H1 (cell line): ENCODE measurements around the gene HOXC11. TPM values are rescaled to one million over a fixed set of nuclear protein-coding genes. Genes with fewer than 3 reads are reported as not detected.
A peak's percentile ranks its signal among the peaks of the same experiment; 100 is the strongest.

Experiments used
- CTCF ChIA-PET: fragments of 300-600 bp; sonication (Branson Sonifier 250); formaldehyde crosslinking; loops from one replicate; lab custom pipeline; 2021; ENCODE audit not compliant: partially characterized antibody; lab: Charles Lee
- POLR2A ChIA-PET: fragments of 300-600 bp; sonication (Branson Sonifier 250); formaldehyde crosslinking; loops from one replicate; lab custom pipeline; 2021; ENCODE audit warnings: inconsistent platforms; ENCODE audit not compliant: partially characterized antibody; lab: Charles Lee
- DNase-seq, 2 experiments: peaks; one replicate each; pipeline versions ENCODE4 v3.0.0 to v3.0.0-alpha.2; 2010 to 2022; ENCODE audit warnings: low spot score in 2 of 2, low read depth in 1 of 2, mixed read lengths in 1 of 2
- FAIRE-seq: peaks from 2 replicates; lab custom pipeline; 2011; peaks lifted over from hg19 to GRCh38; lab: Jason Lieb, UNC
- H2AFZ ChIP-seq: 2 replicates; pipeline ENCODE4 v1.8.1; 2012; ENCODE audit warnings: low read length, inconsistent platforms
- H2AK5ac ChIP-seq: 2 replicates; pipeline ENCODE4 v1.6.1; 2013; ENCODE audit warnings: low read depth, low read length
- H2BK120ac ChIP-seq: replicated peaks from 2 replicates; pipeline ENCODE3; 2013; ENCODE audit warnings: low read depth, low read length, inconsistent platforms
- H2BK12ac ChIP-seq: 2 replicates; pipeline ENCODE4 v1.6.1; 2013; ENCODE audit warnings: low read depth, low read length
- H2BK15ac ChIP-seq: 2 replicates; pipeline ENCODE4 v1.6.1; 2013; ENCODE audit warnings: low read length
- H2BK20ac ChIP-seq: 2 replicates; pipeline ENCODE4 v1.6.1; 2013; ENCODE audit warnings: low read length
- H2BK5ac ChIP-seq: 2 replicates; pipeline ENCODE4 v1.6.1; 2013; ENCODE audit warnings: low read depth, low read length
- H3K14ac ChIP-seq: 2 replicates; pipeline ENCODE4 v1.6.1; 2013; ENCODE audit warnings: inconsistent platforms; ENCODE audit not compliant: insufficient read length
- H3K18ac ChIP-seq: 2 replicates; pipeline ENCODE4 v1.6.1; 2013; ENCODE audit warnings: low read length; ENCODE audit errors: extremely low read depth
- H3K23ac ChIP-seq: 2 replicates; pipeline ENCODE4 v1.6.1; 2013; ENCODE audit warnings: inconsistent platforms; ENCODE audit not compliant: insufficient read length
- H3K23me2 ChIP-seq: 2 replicates; pipeline ENCODE4 v1.6.1; 2013; ENCODE audit warnings: low read depth, low read length
- H3K27ac ChIP-seq: 2 replicates; pipeline ENCODE4 v1.6.1; 2011; ENCODE audit warnings: low read depth, low read length, inconsistent platforms
- H3K27me3 ChIP-seq, 4 experiments: replicated peaks in 1 of 4; 1 replicate in 1 of 4; 2 replicates in 3 of 4; pipeline versions ENCODE4 v1.6.1 to v1.8.1; 2011 to 2013; ENCODE audit warnings: low read length in 3 of 4, mild to moderate bottlenecking in 3 of 4, inconsistent platforms in 2 of 4, mixed read lengths in 2 of 4, moderate library complexity in 1 of 4; ENCODE audit not compliant: control insufficient read depth in 3 of 4, insufficient read depth in 3 of 4; ENCODE audit errors: extremely low read depth in 1 of 4
- H3K36me3 ChIP-seq, 4 experiments: 2 replicates each; pipeline versions ENCODE4 v1.6.1 to v1.8.1; 2011 to 2013; ENCODE audit warnings: mild to moderate bottlenecking in 4 of 4, low read length in 3 of 4, moderate library complexity in 2 of 4, control low read depth in 1 of 4, inconsistent platforms in 1 of 4; ENCODE audit not compliant: insufficient read depth in 4 of 4, control insufficient read depth in 2 of 4
- H3K4ac ChIP-seq: replicated peaks from 2 replicates; pipeline ENCODE3; 2013; ENCODE audit warnings: low read length, low read depth, mixed read lengths, inconsistent platforms; ENCODE audit not compliant: insufficient read length
- H3K4me1 ChIP-seq, 4 experiments: replicated peaks in 1 of 4; 1 replicate in 1 of 4; 2 replicates in 3 of 4; pipeline versions ENCODE4 v1.6.1 to v1.8.1; 2011 to 2013; ENCODE audit warnings: low read length in 3 of 4, inconsistent platforms in 2 of 4, mixed read lengths in 1 of 4; ENCODE audit not compliant: insufficient read depth in 4 of 4, control insufficient read depth in 3 of 4
- H3K4me2 ChIP-seq, 2 experiments: 2 replicates each; pipeline versions ENCODE4 v1.6.1 to v1.8.1; 2011 to 2013; ENCODE audit warnings: low read depth in 2 of 2, low read length in 2 of 2, control low read depth in 1 of 2, inconsistent platforms in 1 of 2, mild to moderate bottlenecking in 1 of 2; ENCODE audit not compliant: insufficient read depth in 1 of 2
- H3K4me3 ChIP-seq, 4 experiments: fragments of 200-600, 300-600 bp in 1 of 4; sonication (generic), shearing (Covaris generic), sonication (Bioruptor Twin) in 1 of 4; 2 replicates each; pipeline versions ENCODE4 v1.5.1 to v1.8.1; 2011 to 2016; ENCODE audit warnings: low read length in 4 of 4, low read depth in 3 of 4, control low read depth in 2 of 4, inconsistent platforms in 2 of 4, mild to moderate bottlenecking in 2 of 4, mixed read lengths in 1 of 4, moderate library complexity in 1 of 4; ENCODE audit not compliant: insufficient read depth in 2 of 4; ENCODE audit errors: extremely low read depth in 1 of 4
- H3K56ac ChIP-seq: replicated peaks from 2 replicates; pipeline ENCODE3; 2013; ENCODE audit warnings: low read depth, mild to moderate bottlenecking, mixed read lengths, low read length, inconsistent platforms; ENCODE audit not compliant: insufficient read length
- H3K79me1 ChIP-seq: 2 replicates; pipeline ENCODE4 v1.6.1; 2013; ENCODE audit warnings: low read depth, low read length, control low read depth
- H3K79me2 ChIP-seq, 2 experiments: 2 replicates each; pipeline versions ENCODE4 v1.6.1 to v1.8.1; 2012 to 2013; ENCODE audit warnings: low read length in 2 of 2, mild to moderate bottlenecking in 2 of 2, inconsistent platforms in 1 of 2; ENCODE audit not compliant: insufficient read depth in 2 of 2, control insufficient read depth in 1 of 2
- H3K9ac ChIP-seq, 4 experiments: replicated peaks in 1 of 4; 1 replicate in 1 of 4; 2 replicates in 3 of 4; pipeline versions ENCODE4 v1.6.1 to v1.8.1; 2011 to 2013; ENCODE audit warnings: low read depth in 3 of 4, low read length in 3 of 4, control low read depth in 2 of 4, mild to moderate bottlenecking in 2 of 4, moderate library complexity in 2 of 4, inconsistent platforms in 1 of 4; ENCODE audit errors: extremely low read depth in 1 of 4
- H3K9me3 ChIP-seq, 2 experiments: 2 replicates each; pipeline versions ENCODE4 v1.6.1 to v1.8.1; 2012 to 2013; ENCODE audit warnings: mild to moderate bottlenecking in 2 of 2, moderate library complexity in 2 of 2, control low read depth in 1 of 2, inconsistent platforms in 1 of 2, low read depth in 1 of 2, low read length in 1 of 2, mixed read lengths in 1 of 2; ENCODE audit not compliant: insufficient read depth in 2 of 2
- H4K20me1 ChIP-seq, 2 experiments: replicated peaks in 1 of 2; 2 replicates each; pipeline versions ENCODE3 to v1.8.1; 2011 to 2013; ENCODE audit warnings: inconsistent platforms in 2 of 2, low read length in 2 of 2, mild to moderate bottlenecking in 1 of 2; ENCODE audit not compliant: insufficient read depth in 2 of 2, control insufficient read depth in 1 of 2
- H4K5ac ChIP-seq: 2 replicates; pipeline ENCODE4 v1.6.1; 2013; ENCODE audit warnings: low read length, low read depth, mixed read lengths, inconsistent platforms; ENCODE audit not compliant: insufficient read length
- H4K8ac ChIP-seq: 2 replicates; pipeline ENCODE4 v1.8.0; 2013; ENCODE audit warnings: mild to moderate bottlenecking, moderate library complexity, low read length, inconsistent platforms; ENCODE audit not compliant: insufficient read depth; ENCODE audit errors: extremely low read depth
- H4K91ac ChIP-seq: replicated peaks from 2 replicates; pipeline ENCODE3; 2013; ENCODE audit warnings: low read length, mixed read lengths, inconsistent platforms; ENCODE audit not compliant: insufficient read length
- ASH2L ChIP-seq: fragments of 200-600, 300-600 bp; sonication (generic); IDR thresholded peaks from one replicate; pipeline ENCODE4 v1.7.1; 2017; ENCODE audit warnings: low read length
- BCL11A ChIP-seq, 2 experiments: IDR thresholded peaks; one replicate each; pipeline ENCODE4 v1.6.1; 2011; ENCODE audit warnings: low read depth in 2 of 2, low read length in 2 of 2, mild to moderate bottlenecking in 2 of 2
- BRCA1 ChIP-seq: IDR thresholded peaks from 2 replicates; pipeline ENCODE4 v1.6.1; 2012; ENCODE audit warnings: low read depth, low read length, improper control_type of control experiment
- E2F6 ChIP-seq: IDR thresholded peaks from 2 replicates; pipeline ENCODE4 v1.6.1; 2012; ENCODE audit warnings: inconsistent platforms
- JUN ChIP-seq: IDR thresholded peaks from 2 replicates; pipeline ENCODE4 v1.6.1; 2011; ENCODE audit warnings: low read depth, mild to moderate bottlenecking, improper control_type of control experiment, low read length
- NANOG ChIP-seq: IDR thresholded peaks from 2 replicates; pipeline ENCODE4 v1.6.1; 2011; ENCODE audit warnings: low read length, low read depth, mild to moderate bottlenecking, inconsistent platforms; ENCODE audit not compliant: insufficient read depth, poor library complexity, severe bottlenecking
- POU5F1 ChIP-seq: IDR thresholded peaks from 2 replicates; pipeline ENCODE4 v1.6.1; 2011; ENCODE audit warnings: low read depth, mild to moderate bottlenecking, low read length, moderate library complexity
- RAD21 ChIP-seq, 2 experiments: IDR thresholded peaks in 1 of 2; conservative IDR thresholded peaks in 1 of 2; 2 replicates each; pipeline ENCODE4 v1.6.1; 2011; ENCODE audit warnings: low read depth in 2 of 2, low read length in 2 of 2, improper control_type of control experiment in 1 of 2, inconsistent platforms in 1 of 2, mild to moderate bottlenecking in 1 of 2, moderate library complexity in 1 of 2
- RFX5 ChIP-seq: IDR thresholded peaks from 2 replicates; pipeline ENCODE4 v1.6.1; 2011; ENCODE audit warnings: low read depth, low read length, improper control_type of control experiment, borderline replicate concordance
- SUZ12 ChIP-seq: fragments of 200-600 bp; sonication (generic); IDR thresholded peaks from 2 replicates; pipeline ENCODE4 v1.6.1; 2012; ENCODE audit warnings: mild to moderate bottlenecking, inconsistent platforms, low read length, moderate library complexity, mixed read lengths
- WGBS, 2 experiments: shearing (Covaris generic) in 1 of 2; methylation state at CpG; one replicate each; pipeline versions ENCODE4 v1.1.6 to v1.1.7; 2013 to 2015; ENCODE audit warnings: low lambda C conversion rate in 2 of 2, mixed read lengths in 2 of 2, inconsistent platforms in 1 of 2, low coverage in 1 of 2, missing lambda C conversion rate in 1 of 2; ENCODE audit not compliant: insufficient replicate concordance in 2 of 2, insufficient coverage in 1 of 2, insufficient read length in 1 of 2; ENCODE audit errors: extremely low coverage in 1 of 2, missing lambda C conversion rate in 1 of 2; 5-methylcytosine and 5-hydroxymethylcytosine counted together
- polyA plus RNA-seq, 7 experiments: library from polyadenylated mRNA; depleted of rRNA in 3 of 7; stranded (reverse) in 5 of 7; unstranded in 2 of 7; fragments of >200 nt in 5 of 7; fragments of 200-250 nt in 2 of 7; gene quantifications; 1 replicate in 5 of 7; 2 replicates in 1 of 7; 4 replicates in 1 of 7; pipeline versions ENCODE4 v1.2.1 to v1.2.3, GENCODE V29; 2011 to 2013; ENCODE audit warnings: missing spikeins in 2 of 7, mixed read lengths in 2 of 7
- total RNA-seq: library from RNA; stranded (reverse); fragmentation: NEBNext Ultra II Directional; extraction: Animal tissue kit (Norgen Biotek cat#: 25700); gene quantifications from 2 replicates; pipeline ENCODE4 v1.2.1, GENCODE V29; 2021

The HOXC11 gene
- total and polyA plus RNA-seq, 2 of the 8 experiments (the other 6 are each of a cell fraction or from before 2014, with no cell fraction given), result not detected

- H3K14ac ChIP-seq, result no peak overlapping the region
- H2BK20ac ChIP-seq, result no peak overlapping the region
- H4K8ac ChIP-seq, result no peak overlapping the region
- H2AK5ac ChIP-seq, result no peak overlapping the region
- CTCF ChIA-PET, result interaction anchor here (0.7 to 5.6 kb wide), 8 partner anchors 11 to 246 kb away, joined by 3 to 40 read pairs (median 6); partner anchors contain the start of gene HOXC10
- no peak overlapping the region for H2BK5ac ChIP-seq
- peaks cover 25 to 41% of the 10 kb centered on the region in 2 experiments for H4K20me1 ChIP-seq
- no peaks in the 10 kb centered on the region for H3K79me2 ChIP-seq
- no peak overlapping the region for H2BK120ac ChIP-seq
- H3K9ac ChIP-seq, result no peak overlapping the region
- H3K56ac ChIP-seq, result no peak overlapping the region
- H3K23me2 ChIP-seq, result no peaks in the 10 kb centered on the region
- 8% methylated on average over 34 of the region's 34 CpGs; no CpG with 5 or more reads in 1 of the 2 experiments for WGBS, 2 experiments
- peak in 1 of 2 experiments; percentile 61 for DNase-seq
- H4K91ac ChIP-seq, result no peak overlapping the region
- peak overlapping the region; percentile 1; the same call in 1 of the 2 replicates for H3K18ac ChIP-seq
- H3K27ac ChIP-seq, result no peak overlapping the region
- no peak overlapping the region for H3K23ac ChIP-seq
- H3K27me3 ChIP-seq, result peaks cover 98 to 100% (median 100%) of the 10 kb centered on the region in 4 experiments
- POLR2A ChIA-PET, result interaction anchor here (1.0 to 3.2 kb wide), 2 partner anchors 13 to 15 kb away, joined by 3 to 12 read pairs; partner anchors contain the start of gene HOXC13
- FAIRE-seq, result no peak
- H2BK12ac ChIP-seq, result peak overlapping the region; percentile 94
- no peaks in the 10 kb centered on the region for H3K79me1 ChIP-seq
- no peak overlapping the region for H4K5ac ChIP-seq
- no peak overlapping the region for H3K4me3 ChIP-seq
- peaks cover 0 to 9% (median 0%) of the 10 kb centered on the region in 4 experiments; a peak in 1 of 8 replicates for H3K36me3 ChIP-seq
- H3K4ac ChIP-seq, result no peak overlapping the region
- H2BK15ac ChIP-seq, result no peak overlapping the region
- no peak overlapping the region for H3K4me2 ChIP-seq
- H3K4me1 ChIP-seq, result peaks cover 0 to 16% (median 4%) of the 10 kb centered on the region in 4 experiments; a peak in 6 of 7 replicates
- H2AFZ ChIP-seq, result no peak overlapping the region
- no peaks in the 10 kb centered on the region; a peak in 1 of 4 replicates for H3K9me3 ChIP-seq
- no peak for TF ChIP-seq BCL11A (IDR thresholded peaks at IDR 0.05; ENCODE audit: low read depth in 2 of 2, low read length in 2 of 2)
- no peak for TF ChIP-seq JUN
- no peak for TF ChIP-seq POU5F1
- TF ChIP-seq RAD21 (IDR thresholded peaks at IDR 0.05 in 1 of 2, conservative IDR thresholded peaks at IDR 0.05 in 1 of 2; ENCODE audit: low read depth in 2 of 2, low read length in 2 of 2), result no peak
- no peak for TF ChIP-seq E2F6
- peak; percentile 90; the same call in 1 of the 2 replicates for TF ChIP-seq SUZ12
- no peak for TF ChIP-seq BRCA1
- no peak for TF ChIP-seq ASH2L
- TF ChIP-seq NANOG, result no peak
- no peak for TF ChIP-seq RFX5
Observed at GRCh38 chr12:53950789-53951576, 21.9 kb upstream of the HOXC11 start.
